Activated CD8-positive, alpha-beta memory T cell treated with anti-CD3 and anti-CD28 coated beads for 1 hour (primary cell): ENCODE measurements around the gene WT1.

Experiments used
- DNase-seq, 2 donors: peaks; one replicate each; pipeline ENCODE4 v3.0.0-alpha.2; 2020; ENCODE audit warnings: low read depth in 1 of 2; ENCODE audit errors: extremely low read depth in 1 of 2

WT1 gene

DNA sequence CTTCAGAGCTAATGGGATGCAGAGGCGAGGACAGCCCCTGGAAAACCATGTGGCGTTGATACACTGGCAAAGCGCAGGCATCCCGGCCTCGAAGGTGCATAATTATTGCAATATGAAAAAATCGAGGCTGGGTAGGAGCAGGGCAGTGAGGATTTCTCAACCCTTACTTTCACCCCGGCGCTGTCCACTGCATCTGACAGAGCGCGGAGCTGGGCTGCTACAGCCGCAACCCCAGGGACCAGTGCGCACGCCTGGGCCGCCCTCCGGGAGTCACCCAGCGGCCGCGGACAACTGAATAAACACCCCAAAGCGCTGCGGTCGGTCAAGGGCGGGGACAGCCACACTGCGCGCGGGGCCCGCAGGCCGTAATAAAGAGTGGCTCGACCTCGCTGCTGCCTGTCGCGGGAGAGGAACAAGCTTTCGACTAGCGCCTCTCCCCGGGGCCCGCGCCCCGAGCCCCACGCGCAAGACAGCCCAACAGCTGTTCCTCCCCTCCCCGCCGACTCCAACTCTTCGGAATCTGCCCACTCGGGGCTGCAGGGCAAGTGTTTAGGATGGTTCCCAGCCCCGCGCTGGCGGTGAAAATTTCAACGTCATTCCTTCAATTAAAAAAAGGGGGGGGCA, 3.6 kb upstream of the WT1 start:
- DNase-seq: no peak

DNA sequence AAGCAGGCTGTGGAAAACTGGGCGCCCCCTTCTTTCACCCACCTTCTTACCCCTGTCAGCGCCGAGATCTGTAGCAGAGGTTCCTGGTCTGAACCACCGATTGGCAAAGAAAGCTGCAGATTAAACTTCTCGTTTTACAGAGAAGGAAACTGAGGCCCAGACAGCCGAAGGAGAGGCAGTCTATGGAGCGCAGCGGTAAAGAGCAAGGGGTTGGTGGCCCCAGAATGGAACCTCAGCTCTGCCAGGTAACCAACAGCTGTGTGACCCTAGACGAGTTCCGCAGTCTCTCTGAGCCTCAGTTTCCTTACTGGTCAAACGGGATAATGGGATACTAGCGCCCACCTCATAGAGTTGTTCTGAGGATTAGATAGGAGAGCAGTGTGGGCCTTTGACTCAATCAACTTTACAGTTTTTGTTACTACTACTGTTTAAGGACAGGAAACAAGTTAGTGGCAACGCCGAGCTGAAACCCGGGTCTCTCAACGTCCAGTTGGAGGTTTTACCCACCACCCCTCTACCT, 3.1 kb upstream of the WT1 start:
- no peak for DNase-seq

DNA sequence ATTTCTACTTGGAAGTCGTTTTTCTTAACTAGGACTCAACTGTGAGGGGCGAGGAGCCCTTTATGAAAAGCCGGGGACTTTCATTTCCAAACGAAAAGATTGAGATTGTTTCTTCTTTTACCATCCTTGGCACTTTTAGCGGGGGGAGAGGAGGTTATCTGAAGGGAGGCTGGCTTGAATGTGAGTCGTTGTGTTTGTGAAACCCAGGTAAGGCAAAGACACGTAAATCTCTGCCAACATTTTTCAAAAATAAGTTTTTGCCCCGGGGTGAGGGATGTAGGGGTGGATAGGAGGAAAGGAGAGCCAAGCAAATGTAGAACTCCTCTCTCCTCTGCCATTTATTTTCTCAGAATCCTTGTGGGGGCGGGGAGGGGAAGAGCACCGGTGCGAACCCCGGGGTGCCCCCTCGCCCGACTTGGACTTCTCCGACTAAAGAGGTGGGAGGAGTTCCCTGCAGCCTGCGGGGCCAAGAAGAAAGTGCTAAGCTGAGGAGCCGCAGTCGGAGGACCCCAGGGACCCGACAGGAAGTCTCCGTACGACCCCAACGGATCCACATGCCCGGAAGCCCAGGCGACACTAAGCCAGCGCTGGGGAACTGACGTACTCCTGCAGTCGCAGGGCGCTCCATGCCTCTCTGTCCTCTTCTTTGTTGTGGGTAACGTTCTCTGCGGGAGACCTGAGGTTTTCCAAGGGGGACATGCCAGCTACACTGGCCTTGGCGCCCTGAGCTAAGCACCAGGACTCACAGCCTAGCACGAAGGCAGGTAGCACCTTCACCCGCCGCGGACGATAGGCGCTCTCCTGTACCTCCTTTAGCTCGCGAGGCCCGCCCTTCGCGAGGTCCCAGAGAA, 2.4 kb upstream of the WT1 start:
- DNase-seq: no peak

DNA sequence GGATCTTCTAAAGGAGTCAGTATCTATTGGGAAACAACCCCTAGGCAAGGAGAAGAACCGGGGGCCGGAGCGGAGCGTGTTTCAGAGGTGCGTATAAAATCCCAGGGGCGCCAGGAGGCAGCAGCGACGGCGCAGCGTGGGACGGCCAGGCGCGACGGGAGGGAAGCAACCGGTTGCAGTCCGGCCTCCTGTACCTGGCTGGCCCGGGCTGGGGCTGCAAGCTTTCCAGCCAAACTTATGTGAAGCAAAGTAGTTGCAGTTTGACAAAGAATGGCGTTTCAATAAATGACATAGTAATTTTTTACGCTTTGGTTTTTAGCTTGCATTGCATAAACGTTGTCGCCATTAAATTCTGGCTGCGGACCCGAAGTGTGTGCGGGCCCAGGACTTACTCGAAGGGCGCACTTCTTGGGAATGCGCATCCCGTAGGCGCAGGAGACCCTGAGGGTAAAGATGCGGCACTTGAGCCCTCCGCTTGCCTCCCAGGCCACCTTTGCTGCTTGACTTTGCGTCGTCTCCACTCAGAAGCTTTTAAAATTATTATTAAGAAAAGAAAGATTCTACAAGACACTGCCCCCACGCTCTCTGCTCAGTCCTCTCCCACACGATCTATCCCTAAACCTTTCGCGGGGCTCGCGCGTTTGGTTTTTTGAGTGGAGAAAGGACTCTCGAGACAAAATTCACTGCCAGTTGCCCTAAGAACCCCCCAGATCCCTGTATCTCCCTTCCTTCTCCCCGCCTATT, 1.6 kb upstream of the WT1 start:
- no peak for DNase-seq

DNA sequence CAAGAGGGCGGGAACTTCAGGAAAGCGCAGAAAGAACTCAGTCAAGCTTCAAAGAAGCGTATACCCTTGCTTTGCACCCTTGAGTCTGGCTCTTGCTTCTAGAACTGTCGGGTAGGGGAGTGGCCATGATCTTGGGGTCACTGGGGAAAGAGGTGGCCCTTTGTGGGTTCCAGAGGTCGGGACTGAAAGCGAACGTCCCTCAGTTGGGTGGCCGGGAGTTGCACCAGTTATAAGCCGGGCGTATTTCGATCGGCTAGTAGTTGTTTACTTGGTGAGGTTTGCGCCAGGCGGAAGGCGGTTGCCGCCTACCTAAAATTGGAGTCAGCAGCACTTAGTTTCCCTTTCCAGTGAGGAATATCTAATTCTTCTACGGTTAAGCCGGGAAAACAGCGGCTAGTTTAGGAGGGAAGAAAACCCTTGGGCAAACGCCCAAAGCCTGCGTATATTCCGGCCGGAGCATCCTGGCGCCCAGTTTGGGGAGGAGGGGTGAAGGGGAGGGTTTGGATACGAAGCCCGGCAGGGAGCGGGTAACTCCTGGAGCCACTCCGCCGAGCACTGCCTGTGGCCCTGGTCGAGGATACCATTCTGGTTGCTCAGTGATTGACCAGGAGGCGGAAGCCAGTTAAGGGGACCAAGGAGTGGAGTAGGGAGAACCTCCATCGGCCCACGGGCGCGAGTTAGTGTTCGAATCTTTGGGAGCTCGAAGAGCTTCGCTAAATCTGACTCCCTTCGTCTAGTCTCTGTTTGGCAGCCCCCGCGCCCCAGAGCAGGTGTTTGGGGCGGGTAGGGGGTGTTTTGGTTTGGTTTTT, 807 bp upstream of the WT1 start:
- no peak for DNase-seq

DNA sequence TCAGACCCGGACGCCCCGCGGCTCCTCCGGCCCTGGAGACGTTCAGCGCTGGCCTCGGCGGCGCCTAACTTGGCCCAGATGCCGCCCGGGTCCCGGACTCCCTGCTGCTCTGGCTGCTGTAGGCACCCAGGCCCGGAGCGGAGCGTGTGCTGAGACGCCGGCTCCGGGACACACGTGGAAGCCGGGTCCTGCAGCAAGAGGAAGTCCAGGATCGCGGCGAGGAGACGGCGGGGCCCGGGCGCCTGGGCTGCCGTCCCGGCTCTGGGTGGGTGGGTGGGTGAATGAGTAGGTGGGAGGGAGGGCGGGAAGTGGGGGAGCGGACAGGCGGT, 223 bp downstream of the WT1 start:
- DNase-seq: no peak

DNA sequence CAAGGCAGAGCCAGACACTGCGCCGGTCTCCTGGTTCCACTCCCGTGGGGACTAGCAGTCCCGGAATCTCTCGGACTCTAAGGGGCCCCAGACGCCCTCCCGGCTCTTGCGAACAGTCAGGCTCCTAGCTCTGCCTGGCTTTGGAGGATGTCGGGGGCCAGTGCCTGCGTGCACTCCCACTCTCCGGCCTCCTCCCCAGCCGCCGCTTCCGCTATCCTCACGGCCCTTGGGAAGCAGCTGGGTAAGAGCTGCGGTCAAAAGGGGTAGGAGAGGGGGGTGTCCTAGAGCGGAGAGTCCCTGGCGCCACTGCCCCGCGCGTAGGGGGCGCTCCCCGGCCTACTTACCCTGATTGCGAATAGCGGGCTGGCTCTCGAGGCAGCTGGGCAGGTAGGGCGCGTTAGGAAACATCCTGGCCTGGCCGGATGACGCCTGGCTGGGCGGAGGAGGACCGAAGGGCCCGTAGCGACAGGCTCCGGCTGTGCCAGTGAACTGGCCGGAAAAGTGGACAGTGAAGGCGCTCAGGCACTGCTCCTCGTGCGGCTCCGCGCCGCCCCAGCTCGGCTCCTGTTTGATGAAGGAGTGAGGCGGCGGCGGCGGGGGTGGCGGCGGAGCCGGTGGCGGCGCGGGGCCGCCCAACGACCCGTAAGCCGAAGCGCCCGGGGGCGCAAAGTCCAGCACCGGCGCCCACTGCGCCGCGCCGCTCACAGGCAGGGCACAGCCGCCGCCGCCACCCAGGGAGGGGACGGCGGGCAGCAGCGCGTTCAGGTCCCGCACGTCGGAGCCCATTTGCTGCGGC, 785 bp downstream of the WT1 start:
- no peak for DNase-seq

DNA sequence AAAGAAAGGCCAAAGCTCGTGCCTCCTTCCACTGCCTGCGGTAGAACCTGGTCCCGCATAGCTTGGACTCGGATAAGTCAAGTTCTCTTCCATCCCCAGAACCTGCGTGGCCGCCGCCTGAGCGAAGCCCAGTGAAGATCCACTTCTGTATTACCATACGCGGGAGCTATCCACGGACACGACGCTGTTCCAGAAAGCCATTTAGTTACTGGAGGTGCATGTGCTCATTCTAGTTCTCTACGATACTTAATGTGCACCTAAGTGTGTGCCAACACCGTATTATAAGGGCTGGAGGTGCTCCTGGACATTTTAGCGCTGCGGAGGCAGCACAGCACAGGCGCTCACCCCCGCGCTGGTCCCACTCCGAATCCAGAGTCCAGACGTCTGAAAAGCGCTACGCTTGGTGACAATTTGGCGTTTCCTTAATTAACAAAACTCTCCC, 1.4 kb downstream of the WT1 start:
- no peak for DNase-seq

DNA sequence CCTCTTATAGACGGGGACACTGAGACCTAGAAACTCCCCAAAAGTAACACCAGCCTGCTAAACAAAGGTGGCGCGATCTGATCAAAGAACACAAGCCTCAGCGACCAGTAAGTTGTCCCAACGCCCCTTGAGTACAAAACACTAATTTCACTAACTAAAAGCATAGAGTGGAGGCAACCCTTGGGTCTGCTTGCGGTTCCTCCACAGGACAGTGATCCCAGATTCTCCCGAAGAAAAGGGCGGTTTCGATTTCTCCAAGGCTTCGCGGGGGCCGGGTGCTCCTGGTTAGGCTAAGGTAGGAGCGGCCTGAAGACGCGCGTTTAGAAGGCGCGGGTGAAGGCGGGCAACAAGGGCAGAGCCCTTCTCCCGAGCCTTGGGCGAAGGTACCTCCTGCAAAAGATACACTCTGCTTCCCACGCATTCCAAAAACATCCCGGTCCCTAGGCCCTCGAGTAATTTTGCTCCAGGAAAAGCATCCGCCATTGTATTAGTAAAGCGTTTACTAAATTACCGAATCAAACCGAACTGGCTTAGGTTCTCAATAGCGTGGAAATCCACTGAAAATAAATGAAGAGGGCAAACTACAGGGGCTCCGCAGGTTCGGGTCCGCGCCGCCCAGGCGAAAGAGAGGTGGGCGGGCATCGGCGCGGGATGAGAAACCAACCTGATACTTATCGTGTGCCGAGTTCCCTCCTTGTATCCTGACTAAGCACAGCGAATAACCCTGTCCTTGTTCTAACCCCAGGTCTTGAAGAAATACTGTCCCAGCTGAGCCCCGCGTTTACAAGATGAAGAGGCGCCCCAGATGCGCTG, 2.0 kb downstream of the WT1 start:
- no peak for DNase-seq

DNA sequence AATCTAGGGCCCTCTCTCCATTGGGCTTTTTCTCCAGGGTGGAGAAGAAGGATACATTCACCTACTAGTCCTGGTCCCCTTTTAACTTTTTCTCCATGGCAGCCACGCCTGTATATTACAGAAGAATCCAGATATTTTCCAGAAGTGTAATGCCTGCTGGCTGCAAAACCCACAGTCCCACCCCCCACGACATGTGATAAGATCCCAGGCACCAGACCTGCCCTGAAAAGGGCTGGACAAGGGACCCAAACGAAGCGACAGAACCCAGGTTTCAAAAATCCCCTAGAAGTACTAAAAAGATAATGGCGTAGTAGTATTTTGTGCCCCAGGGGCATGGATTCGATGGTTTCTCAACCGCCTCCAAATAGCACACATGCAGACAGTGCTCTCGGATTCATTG, 2.8 kb downstream of the WT1 start:
- DNase-seq: no peak

DNA sequence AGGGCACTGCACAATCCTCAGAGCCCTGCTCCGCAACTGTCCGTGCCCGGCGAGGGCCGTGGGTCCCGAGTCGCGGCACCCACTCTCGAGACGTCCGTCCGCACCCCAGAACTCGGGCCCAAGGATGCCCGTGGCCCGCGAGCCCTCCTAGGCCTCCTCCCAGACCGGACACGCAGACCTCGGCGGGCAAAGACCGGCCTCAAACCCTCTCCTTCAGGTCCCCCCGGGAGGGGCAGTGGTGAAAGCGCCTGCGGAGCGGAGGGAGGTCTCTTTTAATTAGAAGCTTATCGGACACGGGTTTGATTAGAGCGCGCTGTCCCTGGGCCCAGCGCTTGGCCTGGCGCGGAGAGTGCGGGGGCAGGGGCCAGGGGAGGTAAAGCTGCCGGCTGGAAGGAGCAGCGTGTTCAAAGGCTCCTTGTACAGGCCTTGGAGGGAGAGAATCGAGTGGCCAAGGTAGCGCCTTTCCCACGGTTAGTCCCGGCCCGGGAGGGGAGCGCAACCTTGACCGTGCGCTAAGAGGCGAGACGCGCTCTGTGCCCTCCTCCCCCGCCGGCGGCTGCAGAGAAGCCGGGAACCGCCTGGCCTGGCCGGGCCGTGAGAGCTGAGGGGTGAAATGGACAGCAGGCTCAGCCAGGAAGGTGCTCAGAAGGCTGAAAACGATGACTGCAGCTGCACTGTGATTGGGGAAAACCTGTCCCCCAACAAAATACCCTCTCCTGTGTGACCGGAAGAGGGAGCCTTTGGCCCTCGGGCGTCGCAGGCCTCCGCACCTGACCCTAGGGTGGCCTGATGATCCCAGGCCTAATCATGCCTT, 4.6 kb downstream of the WT1 start:
- DNase-seq: no peak

DNA sequence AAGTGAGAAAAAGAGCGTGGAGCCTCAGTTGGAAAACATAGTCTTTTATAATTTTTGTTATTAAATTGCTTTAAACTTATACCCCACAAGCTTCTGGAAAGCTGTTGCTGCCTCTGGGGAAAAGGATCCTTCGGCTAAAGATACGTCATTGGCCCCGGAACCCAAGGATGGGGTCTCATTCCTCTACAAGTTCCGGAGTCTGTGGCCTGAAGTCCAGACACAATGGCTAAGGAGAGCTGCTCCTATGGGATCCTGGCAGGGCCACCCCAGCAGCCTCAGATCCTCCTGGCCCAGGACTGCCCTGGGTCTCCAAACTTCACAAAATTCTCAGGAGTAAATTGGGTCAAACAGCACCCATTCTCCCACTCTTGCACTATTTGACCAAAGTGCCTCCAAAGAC, 5.9 kb downstream of the WT1 start:
- DNase-seq: no peak

DNA sequence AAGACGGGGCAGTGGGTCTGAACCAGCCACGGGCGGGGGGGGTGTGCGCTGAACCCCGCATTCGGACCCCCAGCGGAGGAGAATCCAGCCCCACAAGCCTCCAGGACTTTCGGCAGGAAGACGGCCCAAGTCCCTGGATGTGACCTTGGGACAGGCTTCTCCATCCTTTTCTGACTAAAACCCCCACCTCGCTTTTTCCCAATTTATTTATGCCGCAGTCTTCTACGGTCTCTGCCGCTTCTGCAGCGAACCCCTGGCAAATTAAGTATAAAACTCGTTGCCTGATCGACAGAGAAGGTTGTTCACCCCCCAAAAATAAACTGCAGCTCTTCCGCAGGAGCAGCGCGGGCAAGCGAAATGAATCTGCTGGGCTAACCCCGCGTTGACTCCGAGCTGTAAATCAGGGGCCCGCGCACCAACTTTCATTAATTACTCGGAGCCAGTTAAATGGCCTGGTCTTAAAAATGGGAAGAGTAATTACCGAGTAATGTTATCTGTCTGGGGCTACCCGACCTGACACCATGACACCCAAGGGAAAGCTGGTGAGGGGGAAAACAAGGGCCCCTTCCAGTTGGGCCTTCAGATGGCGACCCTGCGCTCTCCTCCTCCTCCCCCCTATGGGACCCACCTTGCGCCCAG, 6.6 kb downstream of the WT1 start:
- DNase-seq: no peak

DNA sequence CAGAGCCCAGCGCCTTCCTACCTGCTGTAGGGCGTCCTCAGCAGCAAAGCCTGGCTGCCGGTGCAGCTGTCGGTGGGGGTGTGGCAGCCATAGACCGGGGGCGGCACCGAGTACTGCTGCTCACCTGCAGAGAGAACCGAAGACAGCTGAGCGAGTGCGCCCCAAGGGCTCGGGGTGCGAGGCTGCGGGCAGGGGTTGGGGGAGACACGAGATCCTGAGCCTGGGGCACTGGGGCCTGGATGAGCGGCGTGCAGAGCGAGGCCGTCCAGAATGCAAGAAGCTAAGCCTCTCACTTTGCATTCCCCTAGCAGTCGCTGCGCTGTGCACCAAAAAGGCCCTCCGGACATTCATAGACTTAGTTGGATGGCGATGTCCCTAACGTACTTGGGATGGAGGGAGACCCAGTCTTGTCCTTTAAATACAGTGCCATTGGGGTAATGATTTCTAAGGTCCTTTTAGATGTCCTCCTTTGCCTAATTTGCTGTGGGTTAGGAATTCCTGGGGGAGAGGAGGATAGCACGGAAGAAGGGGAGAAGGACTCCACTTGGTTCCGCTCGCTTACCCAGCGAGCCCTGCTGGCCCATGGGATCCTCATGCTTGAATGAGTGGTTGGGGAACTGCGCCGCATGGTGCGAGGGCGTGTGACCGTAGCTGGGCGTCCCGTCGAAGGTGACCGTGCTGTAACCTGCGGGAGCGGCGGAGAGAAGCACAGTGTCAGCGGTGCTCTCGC, 7.2 kb downstream of the WT1 start:
- no peak for DNase-seq

DNA sequence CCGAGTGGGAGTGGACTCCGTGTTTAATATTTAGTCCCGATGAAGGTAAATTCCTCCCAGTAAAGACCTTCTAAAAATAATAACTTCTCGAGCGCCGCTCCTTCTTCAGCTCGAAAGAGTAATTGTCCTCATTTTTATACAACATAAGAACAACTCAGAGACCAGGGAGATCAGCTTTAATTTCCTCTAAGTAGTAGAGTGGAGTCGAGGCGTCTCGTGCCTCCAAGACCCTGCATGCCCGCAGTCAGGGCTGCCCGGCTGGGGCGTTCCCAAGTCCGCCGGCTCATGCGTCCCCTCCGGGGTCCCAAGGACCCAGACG, 7.8 kb downstream of the WT1 start:
- DNase-seq: no peak

DNA sequence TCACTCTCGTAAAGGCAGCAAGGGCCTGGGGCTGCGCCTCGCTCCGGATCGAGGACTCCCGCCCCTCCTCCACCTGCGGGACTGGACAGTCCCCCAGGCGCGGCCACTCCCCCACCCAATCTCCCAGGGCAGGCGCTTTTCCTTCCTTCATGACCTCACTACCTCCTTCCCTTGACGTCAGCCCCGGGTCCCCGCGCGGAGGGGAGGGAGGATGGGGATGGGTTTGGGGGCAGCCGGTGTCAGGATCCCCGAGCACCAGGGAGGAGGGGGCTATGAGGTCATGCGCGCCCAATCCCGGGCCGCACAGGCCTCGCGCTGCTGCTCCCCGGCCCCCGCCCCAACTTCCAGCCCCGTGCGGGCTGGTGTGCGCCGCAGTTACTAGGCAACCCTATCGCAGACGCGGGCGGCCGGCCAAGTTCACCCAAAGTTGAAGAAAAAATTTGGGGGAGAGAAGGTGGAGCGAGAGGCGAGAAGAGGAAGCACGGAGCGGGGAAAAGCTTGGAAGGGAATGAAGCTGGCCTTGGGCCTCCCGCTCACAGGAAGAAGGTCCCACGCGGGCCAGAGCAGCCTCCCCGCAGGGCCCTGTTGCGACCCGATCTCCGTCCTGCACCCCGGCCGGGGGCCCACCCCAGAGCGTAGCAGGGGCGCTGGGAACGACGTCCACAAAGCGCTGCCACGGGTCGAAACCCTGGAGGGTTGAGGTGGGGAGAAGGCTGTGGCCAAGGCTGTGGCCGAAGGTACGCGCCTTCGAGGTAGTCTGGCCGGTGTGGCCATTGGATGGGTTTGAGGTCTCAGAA, 8.3 kb downstream of the WT1 start:
- DNase-seq: no peak

DNA sequence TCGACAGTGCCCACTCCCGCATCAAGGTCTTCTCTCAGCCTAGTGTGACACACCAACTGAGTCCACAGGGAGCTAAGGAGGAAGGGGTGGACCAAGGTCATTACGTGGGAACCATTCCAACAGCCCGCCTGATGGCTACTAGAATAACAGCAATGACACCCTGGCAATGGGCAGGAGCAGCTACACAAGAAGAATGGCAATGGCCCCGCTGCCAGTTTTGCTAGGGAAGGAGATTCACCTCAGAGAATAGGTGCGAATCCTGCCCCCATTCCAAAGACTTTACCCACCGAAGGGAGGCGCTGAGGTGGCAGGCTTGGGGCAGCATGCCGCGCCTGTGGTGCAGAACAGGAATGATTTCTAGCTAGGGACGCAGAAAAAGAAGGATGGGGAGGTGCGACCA, 9.1 kb downstream of the WT1 start:
- no peak for DNase-seq
